A549 (cell line): Measurements from ENCODE around the gene SEMA3B.

ENCODE experiments used
- EP300 ChIP-seq, 2 experiments: fragments of >200 bp; sonication (Bioruptor Twin); formaldehyde crosslinking; IDR thresholded peaks; 2 replicates in 1 of 2; 3 replicates in 1 of 2; pipeline ENCODE4 v1.6.1; 2016 to 2017
- HEYL ChIP-seq: fragments of 250-450 bp; sonication (Bioruptor Pico); IDR thresholded peaks from 2 replicates; pipeline ENCODE4 v1.8.0; 2021; ENCODE audit warnings: mild to moderate bottlenecking, moderate library complexity
- KDM5A ChIP-seq: fragments of 200-600 bp; sonication (generic); IDR thresholded peaks from 2 replicates; pipeline ENCODE4 v1.6.1; 2016; ENCODE audit warnings: antibody characterized with exemption, mild to moderate bottlenecking
- NPAS2 ChIP-seq: fragments of 250-450 bp; sonication (Bioruptor Pico); IDR thresholded peaks from 2 replicates; pipeline ENCODE4 v1.8.0; 2022; ENCODE audit warnings: mild to moderate bottlenecking, moderate library complexity, borderline replicate concordance
- REST ChIP-seq: fragments of 200-600 bp; sonication (generic); IDR thresholded peaks from 2 replicates; pipeline ENCODE4 v1.6.1; 2016; ENCODE audit warnings: antibody characterized with exemption, mild to moderate bottlenecking, moderate library complexity
- TF ChIP-seq, protein P1 (sequence below): fragments of >200 bp; sonication (Bioruptor Twin); formaldehyde crosslinking; IDR thresholded peaks from 3 replicates; pipeline ENCODE4 v1.5.1; 2016
- TF ChIP-seq, protein P2 (sequence below): fragments of 450-650 bp; IDR thresholded peaks from 2 replicates; pipeline ENCODE4 v1.6.1; 2014; ENCODE audit warnings: antibody characterized with exemption

DNA sequence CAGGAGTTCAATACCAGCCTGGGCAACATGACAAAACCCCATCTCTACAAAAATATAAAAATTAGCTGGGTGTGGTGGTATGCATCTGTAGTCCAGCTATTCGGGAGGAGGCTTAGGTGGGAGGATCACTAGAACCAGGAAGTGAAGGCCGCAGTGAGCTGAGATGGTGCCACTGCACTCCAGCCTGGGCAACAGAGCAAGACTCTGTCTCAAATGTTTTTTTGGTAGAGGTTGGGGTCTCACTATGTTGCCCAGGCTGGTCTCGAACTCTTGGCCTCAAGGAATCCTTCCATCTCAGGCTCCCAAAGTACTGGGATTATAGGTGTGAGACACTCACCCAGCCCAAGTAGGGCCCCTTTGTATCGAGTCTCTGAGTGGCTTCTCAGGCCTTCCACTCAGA lies 25.1 kb downstream of the SEMA3B start:
- no peak for TF ChIP-seq HEYL
- TF ChIP-seq EP300 (IDR thresholded peaks at IDR 0.05) = no peak
- no peak for TF ChIP-seq NPAS2 (CRISPR knock-in tag)
- TF ChIP-seq KDM5A = no peak
- TF ChIP-seq, protein P1, sequence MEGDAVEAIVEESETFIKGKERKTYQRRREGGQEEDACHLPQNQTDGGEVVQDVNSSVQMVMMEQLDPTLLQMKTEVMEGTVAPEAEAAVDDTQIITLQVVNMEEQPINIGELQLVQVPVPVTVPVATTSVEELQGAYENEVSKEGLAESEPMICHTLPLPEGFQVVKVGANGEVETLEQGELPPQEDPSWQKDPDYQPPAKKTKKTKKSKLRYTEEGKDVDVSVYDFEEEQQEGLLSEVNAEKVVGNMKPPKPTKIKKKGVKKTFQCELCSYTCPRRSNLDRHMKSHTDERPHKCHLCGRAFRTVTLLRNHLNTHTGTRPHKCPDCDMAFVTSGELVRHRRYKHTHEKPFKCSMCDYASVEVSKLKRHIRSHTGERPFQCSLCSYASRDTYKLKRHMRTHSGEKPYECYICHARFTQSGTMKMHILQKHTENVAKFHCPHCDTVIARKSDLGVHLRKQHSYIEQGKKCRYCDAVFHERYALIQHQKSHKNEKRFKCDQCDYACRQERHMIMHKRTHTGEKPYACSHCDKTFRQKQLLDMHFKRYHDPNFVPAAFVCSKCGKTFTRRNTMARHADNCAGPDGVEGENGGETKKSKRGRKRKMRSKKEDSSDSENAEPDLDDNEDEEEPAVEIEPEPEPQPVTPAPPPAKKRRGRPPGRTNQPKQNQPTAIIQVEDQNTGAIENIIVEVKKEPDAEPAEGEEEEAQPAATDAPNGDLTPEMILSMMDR = no peak
- no peak for TF ChIP-seq REST
- TF ChIP-seq, protein P2, sequence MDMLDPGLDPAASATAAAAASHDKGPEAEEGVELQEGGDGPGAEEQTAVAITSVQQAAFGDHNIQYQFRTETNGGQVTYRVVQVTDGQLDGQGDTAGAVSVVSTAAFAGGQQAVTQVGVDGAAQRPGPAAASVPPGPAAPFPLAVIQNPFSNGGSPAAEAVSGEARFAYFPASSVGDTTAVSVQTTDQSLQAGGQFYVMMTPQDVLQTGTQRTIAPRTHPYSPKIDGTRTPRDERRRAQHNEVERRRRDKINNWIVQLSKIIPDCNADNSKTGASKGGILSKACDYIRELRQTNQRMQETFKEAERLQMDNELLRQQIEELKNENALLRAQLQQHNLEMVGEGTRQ = no peak
